Vagina (tissue), 2 donors: Measurements from ENCODE around the gene TOPBP1.

Experiments
- CTCF ChIP-seq, 3 experiments: fragments of 450-650 bp in 2 of 3; fragments of 200-600 bp in 1 of 3; sonication (generic) in 1 of 3; IDR thresholded peaks; one replicate each; pipeline ENCODE4 v1.5.1; 2017 to 2019; ENCODE audit warnings: antibody characterized with exemption in 3 of 3, mild to moderate bottlenecking in 2 of 3, moderate library complexity in 2 of 3
- POLR2A ChIP-seq, 2 donors: fragments of 450-650 bp; IDR thresholded peaks; one replicate each; pipeline ENCODE4 v1.6.1; 2017; ENCODE audit warnings: antibody characterized with exemption in 2 of 2, mild to moderate bottlenecking in 2 of 2, moderate library complexity in 2 of 2

GRCh38 chr3:133573054-133573628 lies 88.6 kb downstream of the TOPBP1 start:
- peak in 1 of 2 donors; percentile 50 for TF ChIP-seq POLR2A (IDR thresholded peaks at IDR 0.05)
- TF ChIP-seq CTCF (IDR thresholded peaks at IDR 0.05) = peak in 1 of 3 experiments; percentile 6
